Measurements from ENCODE around the gene GSTK1.
A peak's percentile ranks its signal among the peaks of the same experiment; 100 is the strongest.
"Not testable (repeated sequence)": the region's sequence is repeated elsewhere in the genome, so short reads cannot be mapped to it uniquely, and the experiment has no call there.

The GSTK1 gene

DNA sequence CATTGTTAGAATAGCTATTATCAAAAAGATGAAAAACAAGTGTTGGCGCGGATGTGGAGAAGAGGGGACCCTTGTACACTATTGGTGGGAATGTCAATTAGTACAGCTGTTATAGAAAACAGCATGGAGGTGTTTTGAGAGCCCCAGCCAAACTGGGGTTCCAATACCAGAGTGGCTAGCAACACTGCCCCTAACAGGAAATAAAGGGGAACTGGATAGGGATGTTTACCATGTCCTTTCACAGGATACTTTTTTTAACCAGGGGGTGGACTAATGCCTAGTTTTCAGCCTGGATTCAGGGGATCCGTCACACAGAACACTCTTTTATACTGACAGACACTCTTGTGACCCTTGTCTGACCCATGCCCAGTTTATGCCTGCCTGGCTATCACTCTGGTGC lies 6.9 kb upstream of the GSTK1 start:
- TF ChIP-seq POLR2AphosphoS5 (IDR thresholded peaks at IDR 0.05; ENCODE audit: low read depth, low read length) (no peak), TAF1 (IDR thresholded peaks at IDR 0.05; ENCODE audit: borderline replicate concordance, low read depth, low read length) (no peak), POLR2A (IDR thresholded peaks at IDR 0.05; ENCODE audit: low read depth, low read length) (no peak)
- no peak for FAIRE-seq
- DNase-seq (ENCODE audit: insufficient read length), result no peak

DNA sequence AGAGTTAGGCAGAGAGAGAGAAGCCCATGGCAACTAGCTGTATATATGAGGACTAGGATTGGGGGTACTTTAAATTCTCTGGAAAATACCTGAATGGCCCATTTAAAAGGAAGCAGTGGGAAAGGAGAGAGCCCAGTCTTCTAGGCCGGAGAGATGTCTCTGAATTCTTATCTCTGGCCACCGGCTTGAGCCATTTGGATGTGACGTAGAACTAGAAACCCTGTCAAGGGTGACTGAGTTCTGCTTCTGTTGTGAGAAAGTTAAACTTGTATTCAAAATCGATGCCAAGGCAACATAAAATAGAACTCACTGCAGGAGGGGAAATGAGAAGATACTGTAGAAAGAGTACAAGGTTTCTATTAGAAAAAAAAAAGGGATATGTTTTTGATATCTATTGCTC lies 6.3 kb upstream of the GSTK1 start:
- DNase-seq (ENCODE audit: insufficient read length), result no peak
- FAIRE-seq, result peak; percentile 88

DNA sequence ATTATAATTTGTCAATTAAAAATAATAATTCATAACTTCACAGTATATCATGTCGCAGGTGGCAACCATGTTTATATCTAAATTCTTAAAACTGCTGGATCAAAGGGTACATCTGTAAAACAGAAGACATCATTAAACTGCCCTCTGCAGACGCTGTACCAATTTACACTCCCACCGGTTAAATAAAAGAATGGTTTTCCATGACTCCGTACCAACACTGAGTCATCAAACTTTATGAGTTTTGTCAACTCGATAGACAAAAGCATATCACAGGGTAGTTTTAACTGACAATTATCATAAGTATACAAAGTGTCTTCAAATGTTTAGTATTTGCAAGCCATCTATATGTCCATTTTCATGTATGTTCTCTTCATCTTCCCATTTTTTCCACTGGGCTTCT lies 5.7 kb upstream of the GSTK1 start:
- DNase-seq (ENCODE audit: insufficient read length), result no peak
- no peak for FAIRE-seq
- no peak for TF ChIP-seq POLR2AphosphoS5 (IDR thresholded peaks at IDR 0.05; ENCODE audit: low read depth, low read length)
- no peak for TF ChIP-seq POLR2A (IDR thresholded peaks at IDR 0.05; ENCODE audit: low read depth, low read length)
- TF ChIP-seq TAF1 (IDR thresholded peaks at IDR 0.05; ENCODE audit: borderline replicate concordance, low read depth, low read length), result no peak

More for the DNA sequence above, 6.3 kb upstream of the GSTK1 start:
- TF ChIP-seq POLR2A (IDR thresholded peaks at IDR 0.05; ENCODE audit: low read depth, low read length) (no peak), POLR2AphosphoS5 (IDR thresholded peaks at IDR 0.05; ENCODE audit: low read depth, low read length) (no peak), TAF1 (IDR thresholded peaks at IDR 0.05; ENCODE audit: borderline replicate concordance, low read depth, low read length) (no peak)

DNA sequence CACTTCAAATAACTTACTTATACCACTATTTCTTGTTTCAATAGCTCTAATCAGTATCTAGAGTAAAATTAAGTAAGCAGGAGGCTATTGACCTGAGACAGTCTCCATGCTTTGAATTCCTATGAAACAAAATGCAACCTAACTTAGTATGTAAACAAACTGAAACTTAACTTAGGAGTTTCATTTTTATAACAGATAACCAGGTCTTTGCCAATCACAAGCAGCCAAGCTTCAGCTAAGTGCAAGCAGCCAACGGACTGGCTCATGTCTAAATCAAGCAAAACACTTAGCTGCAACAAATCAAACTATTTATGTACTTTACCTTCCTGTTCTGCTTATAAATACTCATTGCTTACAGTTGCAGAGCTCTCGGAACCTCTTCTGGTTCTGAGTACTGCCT lies 4.4 kb upstream of the GSTK1 start:
- TF ChIP-seq POLR2AphosphoS5 (IDR thresholded peaks at IDR 0.05; ENCODE audit: low read depth, low read length), result no peak
- no peak for TF ChIP-seq POLR2A (IDR thresholded peaks at IDR 0.05; ENCODE audit: low read depth, low read length)
- no peak for TF ChIP-seq TAF1 (IDR thresholded peaks at IDR 0.05; ENCODE audit: borderline replicate concordance, low read depth, low read length)
- FAIRE-seq (peak; percentile 33), DNase-seq (ENCODE audit: insufficient read length) (no peak)

DNA sequence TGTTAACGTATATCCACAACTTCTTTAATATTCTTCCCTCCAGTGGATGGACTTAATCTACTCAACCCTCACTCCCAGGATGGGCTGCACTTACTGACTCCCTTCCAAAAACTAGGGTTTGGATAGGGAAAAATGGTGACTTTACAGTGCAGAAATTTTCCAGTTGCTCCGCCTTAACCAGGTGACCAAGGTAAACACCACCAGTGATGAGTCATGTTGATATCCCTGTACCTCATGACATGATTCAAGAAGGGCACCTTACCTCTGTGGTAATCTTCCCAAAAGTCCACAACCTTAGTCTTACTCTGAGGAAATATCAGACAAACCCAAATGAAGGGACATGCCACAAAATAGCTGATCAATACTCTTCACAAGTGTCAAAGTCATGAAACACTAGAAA lies 3.5 kb upstream of the GSTK1 start:
- FAIRE-seq, result no peak
- DNase-seq (ENCODE audit: insufficient read length), result no peak
- TF ChIP-seq TAF1 (IDR thresholded peaks at IDR 0.05; ENCODE audit: borderline replicate concordance, low read depth, low read length), result no peak

DNA sequence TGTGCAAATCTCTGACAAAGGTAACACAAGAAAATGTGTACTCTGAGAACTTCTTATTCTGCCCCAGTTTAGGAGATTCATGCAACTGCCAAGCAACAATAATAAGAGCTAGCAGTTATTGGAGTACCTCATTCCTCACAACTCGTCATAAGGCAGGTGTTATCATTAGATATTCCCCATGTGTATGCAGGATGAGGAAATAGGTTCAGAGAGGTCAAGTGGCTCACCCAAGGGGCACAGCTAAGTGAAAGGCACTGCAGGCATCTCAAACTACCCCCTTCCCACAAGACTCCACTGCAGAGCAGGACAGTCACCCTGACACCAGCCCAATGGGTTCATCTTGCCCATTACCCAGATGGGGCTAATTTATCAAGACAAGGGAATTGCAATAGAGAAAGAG lies 1.3 kb upstream of the GSTK1 start:
- TF ChIP-seq TAF1 (IDR thresholded peaks at IDR 0.05; ENCODE audit: borderline replicate concordance, low read depth, low read length) (no peak), POLR2AphosphoS5 (IDR thresholded peaks at IDR 0.05; ENCODE audit: low read depth, low read length) (no peak), POLR2A (IDR thresholded peaks at IDR 0.05; ENCODE audit: low read depth, low read length) (no peak)
- FAIRE-seq (no peak), DNase-seq (ENCODE audit: insufficient read length) (no peak)

DNA sequence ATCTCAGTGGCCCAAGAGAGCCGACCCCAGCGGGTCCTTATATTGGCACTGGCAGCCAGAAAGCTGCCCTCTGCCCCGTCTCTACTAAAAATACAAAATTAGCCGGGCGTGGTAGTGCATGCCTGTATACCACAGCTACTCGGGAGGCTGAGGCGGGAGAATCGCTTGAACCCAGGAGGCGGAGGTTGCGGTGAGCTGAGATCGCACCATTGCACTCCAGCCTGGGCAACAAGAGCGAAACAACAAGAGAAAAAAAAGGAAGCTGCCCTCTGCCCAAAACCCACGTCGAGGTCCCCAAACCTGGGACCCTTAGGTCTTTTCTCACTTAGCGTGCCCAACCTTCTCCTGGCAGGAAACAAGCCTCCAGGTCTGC lies 941 bp downstream of the GSTK1 start:
- not testable (repeated sequence) for DNase-seq (ENCODE audit: insufficient read length); FAIRE-seq

DNA sequence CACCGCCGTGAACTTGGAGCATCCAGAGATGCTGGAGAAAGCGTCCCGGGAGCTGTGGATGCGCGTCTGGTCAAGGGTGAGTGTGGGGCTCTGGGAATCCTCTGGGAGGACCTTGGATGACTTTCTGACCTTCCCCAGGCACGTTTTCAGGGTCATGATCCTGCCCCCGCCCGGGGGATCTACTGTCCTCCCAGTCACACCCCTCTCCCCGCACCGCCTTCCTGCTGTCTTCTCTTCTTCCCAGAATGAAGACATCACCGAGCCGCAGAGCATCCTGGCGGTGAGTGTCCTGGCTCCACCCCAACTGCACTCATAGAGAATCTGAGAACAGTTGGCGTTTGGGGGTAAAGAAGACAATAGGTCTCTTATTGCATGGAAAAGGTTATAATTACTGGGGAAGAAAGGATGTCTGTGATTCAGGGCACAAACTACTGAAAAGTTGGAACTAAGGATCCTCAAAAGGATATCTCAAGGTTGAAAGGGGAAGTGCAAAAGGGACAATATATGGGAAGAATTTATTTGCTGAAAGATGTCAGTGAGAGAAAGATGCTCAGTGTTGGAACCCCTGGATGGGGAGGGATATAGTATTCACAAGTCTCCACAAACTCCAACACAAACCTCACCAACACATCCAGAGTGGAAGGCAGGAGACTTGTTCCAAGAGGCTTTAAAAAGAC lies 1.9 kb downstream of the GSTK1 start:
- TF ChIP-seq POLR2A (IDR thresholded peaks at IDR 0.05; ENCODE audit: low read depth, low read length), result no peak
- no peak for TF ChIP-seq POLR2AphosphoS5 (IDR thresholded peaks at IDR 0.05; ENCODE audit: low read depth, low read length)
- TF ChIP-seq TAF1 (IDR thresholded peaks at IDR 0.05; ENCODE audit: borderline replicate concordance, low read depth, low read length), result no peak
- DNase-seq (ENCODE audit: insufficient read length) (no peak), FAIRE-seq (no peak)

DNA sequence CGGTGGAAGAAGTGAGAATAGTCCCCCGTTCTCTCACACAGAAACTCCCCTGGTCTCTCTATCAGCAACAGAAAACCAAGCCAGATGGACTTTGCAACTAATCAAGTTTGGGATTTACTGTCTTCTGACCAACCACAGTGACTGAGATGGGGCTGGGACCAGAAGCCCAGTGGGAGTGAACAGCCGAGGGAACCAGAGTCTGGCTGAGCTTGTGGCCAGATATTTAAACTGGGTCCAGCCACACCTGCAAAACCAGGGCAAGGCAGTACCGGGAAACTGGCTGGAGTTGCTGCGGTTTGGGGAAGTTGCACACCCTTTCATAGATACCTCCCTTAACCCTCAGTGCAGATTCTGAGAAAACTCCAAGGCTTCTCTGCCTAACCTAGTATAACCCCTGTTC lies 6.0 kb downstream of the GSTK1 start:
- FAIRE-seq, result no peak
- TF ChIP-seq TAF1 (IDR thresholded peaks at IDR 0.05; ENCODE audit: borderline replicate concordance, low read depth, low read length) (no peak), POLR2AphosphoS5 (IDR thresholded peaks at IDR 0.05; ENCODE audit: low read depth, low read length) (no peak), POLR2A (IDR thresholded peaks at IDR 0.05; ENCODE audit: low read depth, low read length) (no peak)
- DNase-seq (ENCODE audit: insufficient read length), result no peak

DNA sequence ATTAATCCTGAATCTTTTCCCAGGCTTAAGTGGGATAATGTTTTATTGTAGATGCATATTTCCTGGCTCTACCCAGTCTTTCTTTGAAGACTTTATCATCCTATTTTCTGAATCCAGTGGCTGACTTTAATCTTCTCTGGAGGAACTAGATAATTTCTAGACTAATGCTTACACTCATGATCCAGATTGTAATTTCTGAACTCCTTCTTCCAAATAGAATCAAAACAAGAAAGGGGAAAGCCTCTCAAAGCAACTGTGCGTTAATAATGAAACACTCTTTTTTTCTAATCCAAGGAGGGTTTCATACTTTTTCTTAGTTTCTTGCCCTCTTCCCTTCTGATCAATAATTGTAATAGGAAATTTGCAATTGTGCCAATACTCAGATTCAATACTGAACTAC lies 8.0 kb downstream of the GSTK1 start:
- TF ChIP-seq POLR2AphosphoS5 (IDR thresholded peaks at IDR 0.05; ENCODE audit: low read depth, low read length), result no peak
- TF ChIP-seq TAF1 (IDR thresholded peaks at IDR 0.05; ENCODE audit: borderline replicate concordance, low read depth, low read length), result no peak
- no peak for TF ChIP-seq POLR2A (IDR thresholded peaks at IDR 0.05; ENCODE audit: low read depth, low read length)
- no peak for DNase-seq (ENCODE audit: insufficient read length)
- no peak for FAIRE-seq

DNA sequence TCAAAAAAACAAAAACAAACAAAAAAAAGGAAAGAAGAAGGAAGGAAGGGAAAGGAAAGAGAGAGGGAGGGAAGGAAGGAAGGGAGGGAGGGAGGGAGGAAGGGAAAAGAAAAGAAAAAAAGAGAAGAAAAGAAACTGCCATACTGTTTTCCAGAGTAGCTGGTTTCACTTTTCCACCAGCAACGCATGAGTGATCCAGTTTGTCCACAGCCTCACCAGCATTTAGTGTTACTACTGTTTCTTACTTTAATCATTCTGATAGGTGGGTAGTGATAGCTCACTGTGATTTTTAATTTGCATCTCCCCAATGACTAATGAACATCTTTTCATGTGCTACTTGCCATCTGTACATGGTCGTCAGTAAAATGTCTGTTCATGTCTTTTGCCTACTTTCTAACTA lies 9.6 kb downstream of the GSTK1 start:
- FAIRE-seq, result no peak
- TF ChIP-seq POLR2AphosphoS5 (IDR thresholded peaks at IDR 0.05; ENCODE audit: low read depth, low read length), result no peak
- no peak for TF ChIP-seq POLR2A (IDR thresholded peaks at IDR 0.05; ENCODE audit: low read depth, low read length)
- TF ChIP-seq TAF1 (IDR thresholded peaks at IDR 0.05; ENCODE audit: borderline replicate concordance, low read depth, low read length), result no peak
- DNase-seq (ENCODE audit: insufficient read length), result no peak

DNA sequence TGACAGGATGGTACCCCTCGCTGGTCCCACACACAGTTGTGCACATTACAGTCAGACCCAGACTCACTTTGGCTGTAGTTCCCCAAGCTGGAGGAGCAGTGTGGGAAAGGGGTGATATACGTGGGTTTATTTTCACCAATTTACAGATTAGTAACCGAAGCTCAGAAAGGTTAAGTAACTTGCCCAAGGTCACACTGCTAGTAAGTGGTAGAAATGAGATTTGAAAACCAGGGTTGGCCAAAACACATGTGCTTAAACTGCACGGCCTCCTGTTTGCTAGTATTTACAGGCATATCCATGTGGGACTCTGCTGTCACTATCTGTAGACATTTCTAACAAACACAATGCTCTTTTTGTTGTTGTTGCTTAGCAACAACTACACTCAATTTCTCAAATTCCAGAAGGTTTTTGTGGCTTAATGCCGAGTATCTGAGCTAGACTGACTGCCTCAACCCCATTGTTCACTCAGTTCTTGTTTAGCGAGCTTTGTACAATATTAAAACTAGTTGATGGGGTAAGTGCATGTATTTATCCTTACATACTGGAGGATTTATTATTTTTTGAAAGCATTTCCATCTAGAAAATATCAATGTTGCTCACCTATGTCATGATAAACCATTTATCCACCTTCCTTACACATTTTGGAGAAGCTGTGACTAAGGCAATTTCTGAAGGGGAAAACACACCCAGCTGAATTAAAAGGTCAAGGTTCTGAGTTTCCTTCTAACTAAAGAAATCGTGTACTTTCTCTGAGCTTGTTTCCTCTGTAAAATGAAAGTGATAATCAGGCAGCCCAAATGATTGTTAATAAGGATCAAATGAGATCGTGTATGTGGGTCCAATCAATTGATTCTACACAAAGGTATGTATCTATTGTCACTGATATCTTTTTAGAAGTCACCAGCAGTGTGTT lies 16.2 kb downstream of the GSTK1 start:
- FAIRE-seq (no peak), DNase-seq (ENCODE audit: insufficient read length) (no peak)
- no peak for TF ChIP-seq POLR2A (IDR thresholded peaks at IDR 0.05; ENCODE audit: low read depth, low read length)
- TF ChIP-seq TAF1 (IDR thresholded peaks at IDR 0.05; ENCODE audit: borderline replicate concordance, low read depth, low read length), result no peak
- TF ChIP-seq POLR2AphosphoS5 (IDR thresholded peaks at IDR 0.05; ENCODE audit: low read depth, low read length), result no peak

All from GM12892 (cell line).